ENCODE measurements around the gene DECR2.

Gene DECR2

GRCh38 chr16:363766-364490, 37.8 kb upstream of the DECR2 start:
- no peak overlapping the region for H2AFZ ChIP-seq
- no peaks in the 10 kb centered on the region for H3K36me3 ChIP-seq (ENCODE audit: control insufficient read depth, insufficient read depth, low read length)
- H3K79me2 ChIP-seq = no peaks in the 10 kb centered on the region
- no peak overlapping the region for H3K9ac ChIP-seq
- no peaks in the 10 kb centered on the region for H3K4me1 ChIP-seq
- no peak for TF ChIP-seq CTCF (IDR thresholded peaks at IDR 0.05)
- no peak overlapping the region for H3K4me2 ChIP-seq (ENCODE audit: low read length)
- no peaks in the 10 kb centered on the region for H3K27me3 ChIP-seq (ENCODE audit: control insufficient read depth, insufficient read depth, low read length)
- no peak overlapping the region for H3K27ac ChIP-seq
- H3K9me3 ChIP-seq (ENCODE audit: control insufficient read depth, low read length) = no peaks in the 10 kb centered on the region
- H3K4me3 ChIP-seq (ENCODE audit: low read depth, low read length) = no peak overlapping the region

GRCh38 chr16:364595-365491, 36.8 kb upstream of the DECR2 start:
- Histone ChIP-seq H3K27me3 (ENCODE audit: control insufficient read depth, insufficient read depth, low read length) (no peaks in the 10 kb centered on the region), H3K36me3 (ENCODE audit: control insufficient read depth, insufficient read depth, low read length) (no peaks in the 10 kb centered on the region), H3K4me2 (ENCODE audit: low read length) (no peak overlapping the region), H3K9ac (no peak overlapping the region), H3K4me3 (ENCODE audit: low read depth, low read length) (no peak overlapping the region), H3K27ac (no peak overlapping the region), H3K79me2 (no peaks in the 10 kb centered on the region), H3K9me3 (ENCODE audit: control insufficient read depth, low read length) (no peaks in the 10 kb centered on the region), H2AFZ (no peak overlapping the region), H3K4me1 (peaks cover 4% of the 10 kb centered on the region)
- no peak for TF ChIP-seq CTCF (IDR thresholded peaks at IDR 0.05)

GRCh38 chr16:366476-366875, 35.2 kb upstream of the DECR2 start:
- H3K4me3 ChIP-seq (ENCODE audit: low read depth, low read length) = no peak overlapping the region
- H3K27me3 ChIP-seq (ENCODE audit: control insufficient read depth, insufficient read depth, low read length) = no peaks in the 10 kb centered on the region
- no peaks in the 10 kb centered on the region for H3K79me2 ChIP-seq
- no peak overlapping the region for H3K9ac ChIP-seq
- no peak overlapping the region for H2AFZ ChIP-seq
- H3K9me3 ChIP-seq (ENCODE audit: control insufficient read depth, low read length) = no peaks in the 10 kb centered on the region
- no peak overlapping the region for H3K4me2 ChIP-seq (ENCODE audit: low read length)
- no peak for TF ChIP-seq CTCF (IDR thresholded peaks at IDR 0.05)
- no peaks in the 10 kb centered on the region for H3K36me3 ChIP-seq (ENCODE audit: control insufficient read depth, insufficient read depth, low read length)
- peaks cover 9% of the 10 kb centered on the region for H3K4me1 ChIP-seq
- H3K27ac ChIP-seq = no peak overlapping the region

- H3K27me3 ChIP-seq (ENCODE audit: control insufficient read depth, insufficient read depth, low read length) = no peaks in the 10 kb centered on the region
Observed at GRCh38 chr16:367333-367903, 34.3 kb upstream of the DECR2 start.

More at GRCh38 chr16:367333-367903, 34.3 kb upstream of the DECR2 start:
- Histone ChIP-seq H3K4me2 (ENCODE audit: low read length) (no peak overlapping the region), H3K9me3 (ENCODE audit: control insufficient read depth, low read length) (no peaks in the 10 kb centered on the region), H2AFZ (no peak overlapping the region), H3K79me2 (no peaks in the 10 kb centered on the region), H3K36me3 (ENCODE audit: control insufficient read depth, insufficient read depth, low read length) (no peaks in the 10 kb centered on the region), H3K9ac (no peak overlapping the region), H3K4me3 (ENCODE audit: low read depth, low read length) (no peak overlapping the region), H3K27ac (no peak overlapping the region), H3K4me1 (peaks cover 9% of the 10 kb centered on the region)
- no peak for TF ChIP-seq CTCF (IDR thresholded peaks at IDR 0.05)
